ENCODE results near the gene ZNF418. TPM values are rescaled to one million over a fixed set of nuclear protein-coding genes. Genes with fewer than 3 reads are reported as not detected.

The ZNF418 gene
- total and polyA plus RNA-seq, 2 of the 13 experiments (the other 11 are each of a cell fraction or from before 2014, with no cell fraction given) = 0.07 to 0.27 TPM

- Histone ChIP-seq H3K9ac (ENCODE audit: insufficient read depth, low read depth, low read length) (no peak within 1 kb of the TSS), H3K9me3 (ENCODE audit: low read length) (no peaks in the 10 kb centered on the region), H3K4me2 (ENCODE audit: low read depth, low read length) (no peak within 1 kb of the TSS), H3K27ac (ENCODE audit: extremely low read length, insufficient read depth, low read length) (no peak within 1 kb of the TSS), H3K27me3 (ENCODE audit: control insufficient read depth in 1 of 2, insufficient read depth in 2 of 2, low read length in 2 of 2) (no peaks in the 10 kb centered on the region), H4K20me1 (ENCODE audit: insufficient read depth, low read length) (no peaks in the 10 kb centered on the region), H2AFZ (ENCODE audit: low read length) (no peak within 1 kb of the TSS), H3K4me3 (replicated peaks in 1 of 3; ENCODE audit: insufficient read depth in 1 of 3, low read depth in 2 of 3, low read length in 3 of 3) (no peak within 1 kb of the TSS), H3K79me2 (ENCODE audit: insufficient read depth, low read length) (no peaks in the 10 kb centered on the region), H3K4me1 (ENCODE audit: insufficient read depth, low read length) (no peaks in the 10 kb centered on the region), H3K36me3 (replicated peaks in 1 of 2; ENCODE audit: control insufficient read depth in 1 of 2, insufficient read depth in 2 of 2, low read length in 2 of 2) (no peaks in the 10 kb centered on the region)
- ChIA-PET CTCF (ENCODE audit: low intra/inter-chr PET ratio, low total read pairs) (interaction anchor here (1.2 kb wide), 1 partner anchor 266 kb away, joined by 4 read pairs; no protein-coding TSS in a partner anchor), POLR2A (no interaction called here)
- ATAC-seq = peak; percentile 26; the same call in 2 of the 3 replicates
- FAIRE-seq = no peak
- in situ Hi-C loops (cut with HindIII; ENCODE audit: extremely low pct_ligation_motif_present, low pct_unique_long_range_greater_than_20kb) = no loop called here
- WGBS (ENCODE audit: low lambda C conversion rate) = 98% methylated on average over 38 of the region's 43 CpGs
- no peak for DNase-seq (ENCODE audit: low spot score)
- BruUV-seq (replicated peaks) = no TSS peak
- intact Hi-C loops (cut with micrococcal nuclease; ENCODE audit: unreplicated experiment) = no loop called here
- TF ChIP-seq ZBTB38 (CRISPR knock-in tag; IDR thresholded peaks at IDR 0.05) (peak; percentile 46; the same call in 1 of the 2 replicates), NFRKB (IDR thresholded peaks at IDR 0.05) (no peak), ZNF816 (CRISPR knock-in tag; IDR thresholded peaks at IDR 0.05; ENCODE audit: borderline replicate concordance) (no peak), ZNF20 (CRISPR knock-in tag; IDR thresholded peaks at IDR 0.05) (no peak), THAP11 (CRISPR knock-in tag; IDR thresholded peaks at IDR 0.05) (peak; percentile 72), ZNF121 (CRISPR knock-in tag; IDR thresholded peaks at IDR 0.05) (no peak), CTCF (CRISPR knock-in tag; IDR thresholded peaks at IDR 0.05) (peak; percentile 49), EHMT2 (IDR thresholded peaks at IDR 0.05; ENCODE audit: borderline replicate concordance, low read depth, low read length) (no peak), DBP (CRISPR knock-in tag; IDR thresholded peaks at IDR 0.05; ENCODE audit: not compliant biosample characterization) (no peak), KDM6A (CRISPR knock-in tag; IDR thresholded peaks at IDR 0.05; ENCODE audit: low read depth) (no peak), JDP2 (CRISPR knock-in tag; IDR thresholded peaks at IDR 0.05; ENCODE audit: borderline replicate concordance) (no peak), KLF16 (CRISPR knock-in tag; IDR thresholded peaks at IDR 0.05) (no peak), PCBP2 (optimal IDR thresholded peaks at IDR 0.05; ENCODE audit: low read depth, low read length, poor library complexity, severe bottlenecking) (no peak), ZBTB4 (CRISPR knock-in tag; IDR thresholded peaks at IDR 0.05; ENCODE audit: borderline replicate concordance) (no peak), SSRP1 (CRISPR knock-in tag; IDR thresholded peaks at IDR 0.05) (no peak), CREB1 (IDR thresholded peaks at IDR 0.05) (no peak), CREB1 (CRISPR knock-in tag; IDR thresholded peaks at IDR 0.05) (no peak), KLF12 (CRISPR knock-in tag; IDR thresholded peaks at IDR 0.05; ENCODE audit: borderline replicate concordance) (no peak)
These were observed 46.5 kb downstream of the ZNF418 start, which contains the start of gene ZNF814 for GRCh38 chr19:57888560-57889231. Gene ZNF814 (minus strand): TSS chr19:57889037. CDS start chr19:57888802, 235 bp downstream.

Data from HepG2 (cell line).